ENCODE data around the gene IFNA10.
"Not testable (repeated sequence)": the region's sequence is repeated elsewhere in the genome, so short reads cannot be mapped to it uniquely, and the experiment has no call there.

IFNA10 gene

GRCh38 chr9:21207043-21207442 lies at the start of gene IFNA10:
Gene IFNA10, minus strand, starts transcription at chr9:21207143. Its CDS starts 46 bp downstream, at chr9:21207097.
- not testable (repeated sequence) for DNase-seq

GRCh38 chr9:21255538-21256212 lies 48.7 kb upstream of the IFNA10 start:
- DNase-seq, result no peak

DNA sequence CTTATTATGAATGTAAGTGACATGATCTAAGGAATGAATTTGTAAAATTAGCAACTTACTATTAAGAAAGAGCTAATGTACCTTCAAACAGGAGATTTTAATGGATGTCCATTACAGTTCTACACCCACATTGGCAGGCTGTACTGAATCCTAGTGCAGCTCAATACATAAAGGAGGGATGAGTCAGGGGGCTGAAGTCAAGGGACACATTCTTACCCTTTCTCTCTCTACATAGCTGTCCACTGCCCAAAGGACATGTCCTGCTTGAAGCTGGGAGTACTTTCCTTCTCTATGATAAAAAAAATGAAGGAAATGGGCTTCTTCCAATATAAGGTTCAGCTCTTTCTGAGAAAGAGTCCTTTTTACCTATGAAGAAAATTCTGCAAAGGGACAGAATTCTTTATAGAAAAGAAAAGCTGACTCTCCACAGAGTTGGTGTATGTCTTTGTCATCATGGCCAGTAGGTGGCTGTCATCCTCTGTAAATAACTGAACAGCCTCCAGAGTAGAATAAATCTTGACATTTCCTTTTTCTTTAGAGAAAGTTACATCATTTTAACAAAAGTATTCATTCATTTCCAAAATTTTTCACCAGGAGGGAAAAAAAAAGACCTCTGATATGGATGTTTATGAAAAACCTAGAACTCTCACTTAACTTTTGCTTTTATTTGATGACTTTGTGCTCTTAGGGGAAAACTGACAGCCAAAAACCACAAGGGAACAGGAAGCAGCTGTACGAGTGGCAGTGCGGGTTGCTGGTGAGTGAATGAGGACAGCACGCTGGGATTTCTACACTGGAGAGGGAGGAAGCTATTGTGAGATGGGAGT lies 46.0 kb upstream of the IFNA10 start:
- DNase-seq, result no peak

GRCh38 chr9:21251638-21252037 lies 44.7 kb upstream of the IFNA10 start:
- DNase-seq, result no peak

GRCh38 chr9:21251190-21251589 lies 44.2 kb upstream of the IFNA10 start:
- no peak for DNase-seq

- no peak for DNase-seq
Measured at GRCh38 chr9:21244836-21245235, 37.9 kb upstream of the IFNA10 start.

GRCh38 chr9:21239911-21240310 lies 33.0 kb upstream of the IFNA10 start, which contains the start of gene IFNA14:
Gene IFNA14, minus strand, starts transcription at chr9:21240005. Its CDS starts 70 bp downstream, at chr9:21239935.
- DNase-seq, result no peak

DNA sequence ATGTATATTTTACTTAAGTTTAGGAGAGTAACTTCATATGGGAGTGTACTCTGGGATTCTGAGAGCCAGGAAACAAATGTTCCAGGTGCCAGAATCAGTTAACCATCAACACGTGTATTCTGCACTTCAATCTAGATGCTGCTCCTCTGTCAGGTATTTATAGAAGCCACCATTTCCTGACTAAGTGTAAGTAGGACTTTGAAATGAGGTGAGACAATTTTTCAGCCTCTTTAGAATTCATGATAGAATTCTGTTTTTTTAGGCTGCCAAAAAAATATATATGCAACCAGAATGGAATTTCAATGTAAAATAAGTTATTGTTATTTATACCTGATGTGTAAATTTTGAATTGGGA lies 29.4 kb upstream of the IFNA10 start:
- DNase-seq, result not testable (repeated sequence)

DNA sequence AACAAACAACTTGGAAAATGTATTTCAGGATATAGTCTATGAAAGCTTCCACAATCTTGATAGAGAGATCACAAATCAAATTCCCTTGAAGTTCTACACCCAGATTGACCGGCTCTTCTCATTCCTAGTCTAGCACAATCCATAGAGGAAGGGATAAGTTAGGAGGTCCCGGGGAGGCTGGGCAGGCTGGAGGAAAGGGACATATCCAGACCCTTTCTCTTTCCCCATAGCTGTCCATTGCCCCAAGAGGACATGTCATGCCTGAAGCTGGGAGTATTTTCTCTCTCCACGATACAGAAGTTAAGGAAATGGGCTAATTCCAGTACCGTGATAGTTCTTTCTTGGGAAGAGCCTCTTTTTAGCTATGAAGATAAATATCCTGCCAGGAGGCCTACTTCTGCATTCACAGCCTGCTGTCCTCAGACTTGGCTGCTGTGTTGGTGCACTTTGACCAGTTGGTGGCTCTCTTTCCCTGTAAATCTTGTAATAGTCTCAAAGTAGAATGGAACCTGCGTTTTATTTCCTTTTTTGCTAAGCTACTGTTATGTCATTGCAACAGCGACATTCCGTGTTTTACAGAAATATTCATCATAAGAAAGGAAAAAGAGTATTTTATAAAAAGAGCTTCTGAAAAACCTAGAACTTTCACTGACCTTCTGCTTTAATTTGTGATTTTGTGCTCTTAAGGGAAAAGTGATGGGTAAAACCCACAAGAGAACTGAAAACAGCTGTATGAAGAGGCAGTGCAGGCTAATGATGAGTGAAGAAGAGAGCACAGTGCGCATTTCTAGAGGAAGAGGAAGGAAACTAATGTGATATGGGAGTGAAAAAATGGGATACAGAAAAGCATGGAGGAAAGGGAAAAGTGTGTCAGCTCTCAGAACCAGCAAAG lies 28.8 kb upstream of the IFNA10 start:
- not testable (repeated sequence) for DNase-seq

DNA sequence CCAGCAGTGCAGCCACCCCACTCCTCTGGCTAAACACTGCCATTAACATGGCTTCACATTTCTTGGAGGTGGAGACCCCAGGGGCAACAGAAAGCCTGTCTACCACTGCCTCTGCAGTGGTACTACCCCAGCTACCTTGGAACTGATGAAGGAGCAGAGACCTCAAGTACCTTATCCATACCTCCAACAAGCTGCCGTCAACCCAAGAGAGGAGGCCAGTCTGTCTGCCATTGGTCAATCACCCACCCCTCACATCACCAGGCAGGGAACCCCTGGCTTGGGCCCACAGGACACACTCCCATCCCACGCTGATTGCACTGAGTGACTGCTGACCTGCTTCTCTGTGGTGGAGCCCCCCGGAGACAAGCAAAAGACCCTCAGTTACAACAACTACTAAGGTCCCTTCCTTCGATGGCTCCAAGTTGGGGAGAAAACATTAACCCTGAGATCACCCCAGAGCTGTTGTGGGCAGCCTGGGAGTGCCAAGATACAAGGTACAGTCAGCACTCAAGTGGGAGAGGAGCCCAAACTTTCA lies 27.3 kb upstream of the IFNA10 start:
- no peak for DNase-seq

DNA sequence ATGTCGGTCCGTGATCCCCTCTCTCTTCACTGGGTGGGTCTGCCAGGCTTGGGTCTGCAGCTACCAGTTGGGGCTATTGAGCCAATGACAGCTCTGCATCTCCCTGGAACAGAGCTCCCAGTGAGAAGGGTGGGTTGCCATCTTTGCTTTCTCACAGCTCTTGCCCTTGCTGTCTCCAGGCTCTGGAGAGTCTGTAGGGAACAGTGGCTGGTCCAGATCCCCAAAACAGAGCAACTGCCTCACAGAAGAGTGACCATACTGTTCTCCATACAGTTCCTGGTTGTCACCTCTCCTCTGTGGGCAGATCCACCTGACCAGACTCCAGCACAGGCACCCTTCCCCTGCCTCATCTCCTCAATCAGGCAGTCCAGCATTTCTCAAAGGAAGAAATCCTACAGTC lies 26.3 kb upstream of the IFNA10 start:
- DNase-seq, result no peak

- no peak for DNase-seq
Measured at GRCh38 chr9:21228122-21228521, 21.2 kb upstream of the IFNA10 start, which contains the start of gene IFNA17. Gene IFNA17, minus strand, starts transcription at chr9:21228222. Its CDS starts 49 bp downstream, at chr9:21228173.

- DNase-seq, result not testable (repeated sequence)
Measured at GRCh38 chr9:21217211-21217610, 10.3 kb upstream of the IFNA10 start, which contains the start of gene IFNA16. Gene IFNA16, minus strand, starts transcription at chr9:21217311. Its CDS starts 6 bp downstream, at chr9:21217305.

- not testable (repeated sequence) for DNase-seq
Measured at GRCh38 chr9:21213411-21214326, 6.7 kb upstream of the IFNA10 start.

DNA sequence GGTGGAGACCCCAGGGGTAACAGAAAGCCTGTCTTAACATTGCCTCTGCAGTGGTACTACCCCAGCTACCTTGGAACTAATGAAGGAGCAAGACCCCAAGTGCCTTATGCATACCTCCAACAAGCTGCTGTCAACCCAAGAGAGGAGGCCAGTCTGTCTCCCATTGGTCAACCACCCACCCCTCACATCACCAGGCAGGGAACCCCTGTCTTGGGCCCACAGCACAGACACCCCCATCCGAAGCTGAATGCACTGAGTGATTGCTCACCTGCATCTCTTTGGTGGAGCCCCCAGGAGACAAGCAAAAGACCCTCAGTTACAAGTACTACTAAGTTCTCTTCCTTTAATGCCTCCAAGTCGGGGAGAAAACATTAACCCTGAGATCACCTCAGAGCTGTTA lies 5.2 kb upstream of the IFNA10 start:
- DNase-seq, result not testable (repeated sequence)

DNA sequence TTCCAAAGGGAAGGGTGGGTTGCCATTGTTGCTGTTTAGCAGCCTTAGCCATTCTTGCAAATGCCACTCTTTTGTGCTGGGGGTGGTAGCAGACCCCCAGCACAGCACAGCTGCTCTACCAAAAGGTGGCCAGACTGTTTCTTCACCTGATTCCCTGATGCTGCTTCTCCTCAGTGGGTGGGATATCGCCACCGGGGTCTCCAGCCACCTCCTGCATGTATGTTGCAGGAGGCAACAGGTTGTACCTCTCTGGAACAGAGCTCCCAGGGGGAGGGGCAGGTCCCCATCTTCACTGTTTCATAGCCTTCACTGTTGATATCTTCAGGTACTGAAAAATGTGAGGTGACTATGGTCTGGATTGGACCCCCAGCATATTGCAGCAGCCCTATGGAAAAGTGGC lies 3.8 kb upstream of the IFNA10 start:
- DNase-seq, result not testable (repeated sequence)

DNA sequence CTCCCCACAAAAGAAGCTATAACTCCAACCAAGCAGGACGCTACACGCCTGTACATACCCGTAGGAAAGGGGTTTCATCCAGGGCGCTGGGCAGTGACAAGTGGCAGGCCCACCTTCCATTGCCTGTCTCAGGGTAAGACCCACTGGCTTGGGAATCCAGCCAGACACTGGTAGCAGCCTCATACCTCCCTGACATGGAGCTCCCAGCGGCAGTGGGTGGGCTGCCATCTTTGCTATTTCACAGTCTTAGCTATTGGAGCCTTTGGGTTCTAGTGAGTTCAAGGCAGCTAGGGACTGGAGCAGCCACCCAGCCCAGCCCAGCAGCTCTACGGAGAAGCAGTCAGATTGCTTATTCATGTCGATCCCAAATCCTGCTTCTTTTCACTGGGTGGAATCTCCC lies 3.4 kb upstream of the IFNA10 start:
- no peak for DNase-seq

DNA sequence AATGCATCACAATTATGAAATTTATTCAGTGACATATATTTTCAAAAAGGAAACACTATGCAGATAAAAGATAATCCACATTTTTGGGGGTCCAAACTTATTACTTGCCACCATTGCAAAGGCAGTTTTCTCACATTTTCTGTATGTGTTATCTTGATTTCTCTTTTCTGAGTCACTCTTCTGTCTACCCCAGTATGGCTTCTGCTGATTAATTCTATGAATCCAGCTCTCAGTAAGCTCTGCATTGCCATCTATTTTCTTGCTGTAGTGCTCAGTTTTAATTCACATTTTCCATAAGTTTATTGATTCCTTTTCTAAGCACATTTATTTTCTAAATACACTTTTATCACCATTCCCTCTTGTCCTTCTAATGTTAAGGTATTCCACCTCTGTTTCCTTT lies 1.7 kb downstream of the IFNA10 start:
- DNase-seq, result no peak

- not testable (repeated sequence) for DNase-seq
Measured at GRCh38 chr9:21202105-21202504, 4.8 kb downstream of the IFNA10 start, which contains the start of gene IFNA7. Gene IFNA7, minus strand, starts transcription at chr9:21202205. Its CDS starts 40 bp downstream, at chr9:21202165.

DNA sequence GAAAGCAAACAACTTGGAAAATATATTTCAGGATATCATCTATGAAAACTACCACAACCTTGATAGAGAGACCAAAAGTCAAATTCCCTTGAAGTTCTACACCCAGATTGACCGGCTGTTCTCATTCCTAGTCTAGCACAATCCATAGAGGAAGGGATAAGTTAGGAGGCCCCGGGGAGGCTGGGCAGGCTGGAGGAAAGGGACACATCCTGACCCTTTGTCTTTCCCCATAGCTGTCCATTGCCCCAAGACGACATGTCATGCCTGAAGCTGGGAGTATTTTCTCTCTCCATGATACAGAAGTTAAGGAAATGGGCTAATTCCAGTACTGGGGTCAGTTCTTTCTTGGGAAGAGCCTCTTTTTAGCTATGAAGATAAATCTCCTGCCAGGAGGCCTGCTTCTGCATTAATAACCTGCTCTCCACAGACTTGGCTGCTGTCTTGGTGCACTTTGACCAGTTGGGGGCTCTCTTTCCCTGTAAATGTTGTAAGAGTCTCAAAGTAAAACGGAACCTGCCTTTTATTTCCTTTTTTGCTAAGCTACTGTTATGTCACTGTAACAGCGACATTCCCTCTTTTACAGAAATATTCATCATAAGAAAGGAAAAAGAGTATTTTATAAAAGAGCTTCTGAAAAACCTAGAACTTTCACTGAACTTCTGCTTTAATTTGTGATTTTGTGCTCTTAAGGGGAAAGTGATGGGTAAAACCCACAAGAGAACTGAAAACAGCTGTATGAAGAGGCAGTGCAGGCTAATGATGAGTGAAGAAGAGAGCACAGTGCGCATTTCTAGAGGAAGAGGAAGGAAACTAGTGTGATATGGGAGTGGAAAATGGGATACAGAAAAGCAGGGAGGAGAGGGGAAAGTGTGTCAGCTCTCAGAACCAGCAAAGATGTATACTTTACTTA lies 11.8 kb downstream of the IFNA10 start:
- not testable (repeated sequence) for DNase-seq
